H9 (cell line): Measurements from ENCODE around the gene C1QTNF6. TPM values are rescaled to one million over a fixed set of nuclear protein-coding genes. Genes with fewer than 3 reads are reported as not detected.

Experiments
- DNase-seq: peaks from one replicate; pipeline ENCODE4 v3.0.0-alpha.2; 2017
- H2AFZ ChIP-seq: one replicate; pipeline ENCODE4 v1.6.1; 2013; ENCODE audit warnings: mild to moderate bottlenecking, low read length, control low read depth, moderate library complexity
- H2AK5ac ChIP-seq: 2 replicates; pipeline ENCODE4 v1.6.1; 2013; ENCODE audit warnings: low read length, control low read depth, mixed read lengths; ENCODE audit not compliant: insufficient read length
- H2BK120ac ChIP-seq: one replicate; pipeline ENCODE4 v1.6.1; 2013; ENCODE audit warnings: low read depth, mild to moderate bottlenecking, low read length, control low read depth, inconsistent platforms; ENCODE audit not compliant: poor library complexity, severe bottlenecking
- H2BK12ac ChIP-seq: 2 replicates; pipeline ENCODE4 v1.6.1; 2013; ENCODE audit warnings: low read length, control low read depth, mixed read lengths, low read depth; ENCODE audit not compliant: insufficient read length
- H2BK15ac ChIP-seq: 2 replicates; pipeline ENCODE4 v1.6.1; 2013; ENCODE audit warnings: low read depth, low read length, control low read depth
- H2BK20ac ChIP-seq: one replicate; pipeline ENCODE4 v1.6.1; 2013; ENCODE audit warnings: low read depth, mild to moderate bottlenecking, low read length, control low read depth, inconsistent platforms; ENCODE audit not compliant: poor library complexity, severe bottlenecking
- H2BK5ac ChIP-seq: 2 replicates; pipeline ENCODE4 v1.6.1; 2013; ENCODE audit warnings: low read length, control low read depth, mixed read lengths; ENCODE audit not compliant: insufficient read length
- H3K14ac ChIP-seq: 2 replicates; pipeline ENCODE4 v1.6.1; 2013; ENCODE audit warnings: low read length, control low read depth; ENCODE audit not compliant: insufficient read depth
- H3K18ac ChIP-seq: 2 replicates; pipeline ENCODE4 v1.6.1; 2013; ENCODE audit warnings: low read depth, mild to moderate bottlenecking, mixed read lengths, low read length, control low read depth; ENCODE audit not compliant: insufficient read length
- H3K23ac ChIP-seq: 2 replicates; pipeline ENCODE4 v1.6.1; 2013; ENCODE audit warnings: low read length, control low read depth, mixed read lengths, low read depth; ENCODE audit not compliant: insufficient read length
- H3K23me2 ChIP-seq: 2 replicates; pipeline ENCODE4 v1.6.1; 2013; ENCODE audit warnings: low read depth, mild to moderate bottlenecking, mixed read lengths, low read length, control low read depth; ENCODE audit not compliant: insufficient read length, poor library complexity, severe bottlenecking
- H3K27ac ChIP-seq: 2 replicates; pipeline ENCODE4 v1.5.1; 2013; ENCODE audit warnings: low read length, control low read depth, mixed read lengths, low read depth; ENCODE audit not compliant: insufficient read length
- H3K27me3 ChIP-seq: 2 replicates; pipeline ENCODE4 v1.6.1; 2013; ENCODE audit warnings: low read length, control low read depth, inconsistent platforms; ENCODE audit not compliant: insufficient read depth
- H3K4ac ChIP-seq: 2 replicates; pipeline ENCODE4 v1.6.1; 2013; ENCODE audit warnings: low read depth, mild to moderate bottlenecking, control low read depth, inconsistent platforms, low read length, moderate library complexity
- H3K4me1 ChIP-seq: 2 replicates; pipeline ENCODE4 v1.6.1; 2013; ENCODE audit warnings: low read length, control low read depth, inconsistent platforms; ENCODE audit not compliant: insufficient read depth
- H3K4me2 ChIP-seq: 2 replicates; pipeline ENCODE4 v1.6.1; 2013; ENCODE audit warnings: low read length, control low read depth, mixed read lengths; ENCODE audit not compliant: insufficient read length, insufficient read depth
- H3K56ac ChIP-seq: 2 replicates; pipeline ENCODE4 v1.6.1; 2013; ENCODE audit warnings: low read depth, mild to moderate bottlenecking, mixed read lengths, low read length, control low read depth; ENCODE audit not compliant: insufficient read length
- H3K79me1 ChIP-seq: 2 replicates; pipeline ENCODE4 v1.6.1; 2013; ENCODE audit warnings: low read depth, mild to moderate bottlenecking, moderate library complexity, low read length, control low read depth, inconsistent platforms; ENCODE audit not compliant: insufficient read depth, poor library complexity, severe bottlenecking
- H3K79me2 ChIP-seq: 2 replicates; pipeline ENCODE4 v1.6.1; 2013; ENCODE audit warnings: low read length, control low read depth, inconsistent platforms; ENCODE audit not compliant: insufficient read depth
- H3K9ac ChIP-seq: 2 replicates; pipeline ENCODE4 v1.6.1; 2013; ENCODE audit warnings: low read length, control low read depth, mixed read lengths; ENCODE audit not compliant: insufficient read length; ENCODE audit errors: extremely low read depth
- H3K9me3 ChIP-seq: one replicate; pipeline ENCODE4 v1.6.1; 2013; ENCODE audit warnings: low read depth, low read length, inconsistent platforms; ENCODE audit not compliant: control insufficient read depth
- H3T11ph ChIP-seq: one replicate; pipeline ENCODE4 v1.6.1; 2013; ENCODE audit warnings: mild to moderate bottlenecking, low read length, control low read depth, inconsistent platforms
- H4K20me1 ChIP-seq: one replicate; pipeline ENCODE4 v1.6.1; 2013; ENCODE audit not compliant: control insufficient read depth, insufficient read length, insufficient read depth
- H4K5ac ChIP-seq: 2 replicates; pipeline ENCODE4 v1.6.1; 2013; ENCODE audit warnings: low read depth, mild to moderate bottlenecking, mixed read lengths, low read length, control low read depth; ENCODE audit not compliant: insufficient read length
- H4K8ac ChIP-seq: replicated peaks from 2 replicates; pipeline ENCODE4 v1.6.1; 2013; ENCODE audit warnings: low read length, control low read depth, mixed read lengths, low read depth; ENCODE audit not compliant: insufficient read length
- H4K91ac ChIP-seq: 2 replicates; pipeline ENCODE4 v1.6.1; 2013; ENCODE audit warnings: low read depth, mild to moderate bottlenecking, moderate library complexity, mixed read lengths, low read length, control low read depth; ENCODE audit not compliant: insufficient read length
- H3K27ac Mint-ChIP-seq, 3 experiments: 2 replicates in 2 of 3; 3 replicates in 1 of 3; pipeline ENCODE4 v1.8.0; 2020 to 2021; ENCODE audit warnings: mixed read lengths in 3 of 3, mild to moderate bottlenecking in 1 of 3, moderate library complexity in 1 of 3
- H3K27me3 Mint-ChIP-seq: 2 replicates; pipeline ENCODE4 v1.8.0; 2021; ENCODE audit warnings: low read depth, mild to moderate bottlenecking, moderate library complexity, mixed read lengths
- H3K36me3 Mint-ChIP-seq, 3 experiments: 2 replicates in 2 of 3; 3 replicates in 1 of 3; pipeline ENCODE4 v1.8.0; 2020 to 2021; ENCODE audit warnings: low read depth in 3 of 3, mixed read lengths in 3 of 3; ENCODE audit not compliant: insufficient read depth in 1 of 3
- H3K4me1 Mint-ChIP-seq, 2 experiments: 2 replicates each; pipeline ENCODE4 v1.8.0; 2020; ENCODE audit warnings: mixed read lengths in 2 of 2
- H3K4me3 Mint-ChIP-seq, 2 experiments: 2 replicates in 1 of 2; 3 replicates in 1 of 2; pipeline ENCODE4 v1.8.0; 2020 to 2021; ENCODE audit warnings: mild to moderate bottlenecking in 2 of 2, mixed read lengths in 2 of 2, moderate library complexity in 1 of 2
- H3K9me3 Mint-ChIP-seq, 2 experiments: 2 replicates in 1 of 2; 3 replicates in 1 of 2; pipeline ENCODE4 v1.8.0; 2020; ENCODE audit warnings: mild to moderate bottlenecking in 2 of 2, mixed read lengths in 2 of 2, moderate library complexity in 1 of 2
- CTCF ChIP-seq: fragments of 200-600 bp; sonication (generic); conservative IDR thresholded peaks from 3 replicates; pipeline ENCODE4 v1.8.0; 2021; ENCODE audit warnings: antibody characterized with exemption, mild to moderate bottlenecking
- WGBS: extraction: QIAGEN DNeasy Blood & Tissue Kit; methylation state at CpG from one replicate; pipeline ENCODE4 v1.1.7; 2013; ENCODE audit warnings: missing lambda C conversion rate, low lambda C conversion rate, mixed read lengths; ENCODE audit not compliant: insufficient read length; ENCODE audit errors: extremely low coverage; 5-methylcytosine and 5-hydroxymethylcytosine counted together
- total RNA-seq: library from RNA; stranded (reverse); gene quantifications from 2 replicates; pipeline ENCODE4 v1.2.1, GENCODE V29; 2021

Gene C1QTNF6
- total RNA-seq, 1 experiment from 2014 or later: 5.0 TPM

- Histone ChIP-seq H3K9ac (no peak overlapping the region), H3K79me1 (no peaks in the 10 kb centered on the region), H4K20me1 (no peaks in the 10 kb centered on the region), H3K14ac (no peak overlapping the region; the same call in 1 of the 2 replicates), H3K23ac (no peak overlapping the region), H2BK12ac (no peak overlapping the region), H2BK20ac (no peak overlapping the region), H3K27me3 (no peaks in the 10 kb centered on the region), H3K4me2 (no peak overlapping the region), H2BK15ac (no peak overlapping the region), H2BK5ac (no peak overlapping the region), H3K9me3 (no peaks in the 10 kb centered on the region), H4K8ac (no peak overlapping the region), H3K23me2 (no peaks in the 10 kb centered on the region), H3K4ac (no peak overlapping the region), H2AK5ac (no peak overlapping the region), H3K56ac (no peak overlapping the region), H3K27ac (no peak overlapping the region), H2BK120ac (no peak overlapping the region), H4K91ac (no peak overlapping the region), H3T11ph (no peak overlapping the region), H3K79me2 (no peaks in the 10 kb centered on the region), H3K4me1 (no peaks in the 10 kb centered on the region), H2AFZ (no peak overlapping the region), H3K18ac (no peak overlapping the region), H4K5ac (no peak overlapping the region)
- WGBS: no CpG with 5 or more reads among the region's 7 CpGs
- Mint-ChIP-seq H3K9me3 (no peaks in the 10 kb centered on the region), H3K36me3 (no peaks in the 10 kb centered on the region), H3K27ac (no peak overlapping the region; a peak in 1 of 7 replicates), H3K4me3 (no peak overlapping the region), H3K27me3 (peaks cover 30% of the 10 kb centered on the region), H3K4me1 (peaks cover 16 to 32% of the 10 kb centered on the region in 2 experiments)
- no peak for TF ChIP-seq CTCF
- no peak for DNase-seq
Measured at GRCh38 chr22:37208401-37209139, 20.5 kb upstream of the C1QTNF6 start.
